Measurements from ENCODE around the gene TFEB. TPM values are rescaled to one million over a fixed set of nuclear protein-coding genes. Genes with fewer than 3 reads are reported as not detected.

TFEB gene
- polyA plus RNA-seq, 1 experiment = 3.9 TPM

- DNase-seq (ENCODE audit: low read depth, low spot score) = no peak
- Histone ChIP-seq H3K4me3 (ENCODE audit: low read depth, low read length) (no peak overlapping the region), H3K27me3 (ENCODE audit: control insufficient read depth, insufficient read depth, low read length) (no peaks in the 10 kb centered on the region), H3K27ac (ENCODE audit: low read depth, low read length) (no peak overlapping the region), H3K9me3 (ENCODE audit: control insufficient read depth, insufficient read depth, low read length) (no peaks in the 10 kb centered on the region; the same call in 1 of the 2 replicates)
- ChIA-PET POLR2A (no interaction called here), CTCF (interaction anchor here (1.3 to 3.6 kb wide), 4 partner anchors 16 to 321 kb away, joined by 4 to 27 read pairs (median 10); no protein-coding TSS in a partner anchor)
- TF ChIP-seq, protein P1, sequence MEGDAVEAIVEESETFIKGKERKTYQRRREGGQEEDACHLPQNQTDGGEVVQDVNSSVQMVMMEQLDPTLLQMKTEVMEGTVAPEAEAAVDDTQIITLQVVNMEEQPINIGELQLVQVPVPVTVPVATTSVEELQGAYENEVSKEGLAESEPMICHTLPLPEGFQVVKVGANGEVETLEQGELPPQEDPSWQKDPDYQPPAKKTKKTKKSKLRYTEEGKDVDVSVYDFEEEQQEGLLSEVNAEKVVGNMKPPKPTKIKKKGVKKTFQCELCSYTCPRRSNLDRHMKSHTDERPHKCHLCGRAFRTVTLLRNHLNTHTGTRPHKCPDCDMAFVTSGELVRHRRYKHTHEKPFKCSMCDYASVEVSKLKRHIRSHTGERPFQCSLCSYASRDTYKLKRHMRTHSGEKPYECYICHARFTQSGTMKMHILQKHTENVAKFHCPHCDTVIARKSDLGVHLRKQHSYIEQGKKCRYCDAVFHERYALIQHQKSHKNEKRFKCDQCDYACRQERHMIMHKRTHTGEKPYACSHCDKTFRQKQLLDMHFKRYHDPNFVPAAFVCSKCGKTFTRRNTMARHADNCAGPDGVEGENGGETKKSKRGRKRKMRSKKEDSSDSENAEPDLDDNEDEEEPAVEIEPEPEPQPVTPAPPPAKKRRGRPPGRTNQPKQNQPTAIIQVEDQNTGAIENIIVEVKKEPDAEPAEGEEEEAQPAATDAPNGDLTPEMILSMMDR (IDR thresholded peaks at IDR 0.05; ENCODE audit: low read depth, low read length) = no peak
Measured at GRCh38 chr6:41689171-41690008, 46.0 kb downstream of the TFEB start.

DNA sequence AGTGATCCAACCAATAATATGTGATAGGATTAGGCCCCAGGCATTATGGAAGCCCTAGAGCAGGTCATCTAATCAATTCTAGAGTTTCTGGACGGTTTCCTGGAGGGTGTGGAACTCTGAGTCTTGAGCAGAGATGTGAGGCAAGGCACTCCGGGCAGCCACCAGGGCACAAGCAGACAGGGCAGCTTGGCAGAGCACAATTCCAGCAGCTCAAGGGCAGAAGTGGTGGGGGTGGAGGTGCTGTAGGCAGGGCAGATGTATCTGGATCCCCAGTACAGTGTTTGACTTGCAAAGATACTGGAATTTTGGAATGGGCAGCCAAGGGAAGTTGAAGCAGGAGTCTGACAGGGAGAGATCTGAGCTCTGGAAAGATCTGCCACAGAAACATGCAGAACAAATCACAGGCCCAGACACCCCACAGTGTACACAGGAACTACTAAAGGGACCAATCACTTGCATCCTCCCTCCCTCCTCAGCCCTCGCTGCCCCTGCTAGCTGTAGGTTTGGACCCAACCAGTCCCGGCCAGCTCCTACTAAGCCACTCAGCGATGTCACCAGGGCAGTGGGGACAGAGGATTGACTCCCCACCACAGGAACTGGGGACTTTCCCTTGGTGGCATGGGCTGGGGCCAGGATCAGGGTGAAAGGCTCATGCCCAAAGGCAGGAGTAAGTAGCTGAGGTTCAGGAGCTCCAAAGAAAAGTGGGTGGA lies 47.0 kb downstream of the TFEB start:
- no peaks in the 10 kb centered on the region for H3K27me3 ChIP-seq (ENCODE audit: control insufficient read depth, insufficient read depth, low read length)
- no peak overlapping the region for H3K27ac ChIP-seq (ENCODE audit: low read depth, low read length)
- no peak for DNase-seq (ENCODE audit: low read depth, low spot score)
- CTCF ChIA-PET = interaction anchor here (1.1 to 3.6 kb wide), 6 partner anchors 18 to 368 kb away, joined by 3 to 27 read pairs (median 5); no protein-coding TSS in a partner anchor
- TF ChIP-seq, protein P1 (IDR thresholded peaks at IDR 0.05; ENCODE audit: low read depth, low read length) = no peak
- POLR2A ChIA-PET = no interaction called here
- H3K4me3 ChIP-seq (ENCODE audit: low read depth, low read length) = no peak overlapping the region
- H3K9me3 ChIP-seq (ENCODE audit: control insufficient read depth, insufficient read depth, low read length) = no peaks in the 10 kb centered on the region; the same call in 1 of the 2 replicates

GRCh38 chr6:41687501-41688175 lies 47.8 kb downstream of the TFEB start:
- TF ChIP-seq, protein P1 (IDR thresholded peaks at IDR 0.05; ENCODE audit: low read depth, low read length) = no peak
- CTCF ChIA-PET = interaction anchor here (1.1 to 5.1 kb wide), 5 partner anchors 85 to 368 kb away, joined by 3 to 135 read pairs (median 6); no protein-coding TSS in a partner anchor
- no peak overlapping the region for H3K4me3 ChIP-seq (ENCODE audit: low read depth, low read length)
- H3K9me3 ChIP-seq (ENCODE audit: control insufficient read depth, insufficient read depth, low read length) = no peaks in the 10 kb centered on the region; the same call in 1 of the 2 replicates
- POLR2A ChIA-PET = no interaction called here
- no peak for DNase-seq (ENCODE audit: low read depth, low spot score)
- no peak overlapping the region for H3K27ac ChIP-seq (ENCODE audit: low read depth, low read length)
- no peaks in the 10 kb centered on the region for H3K27me3 ChIP-seq (ENCODE audit: control insufficient read depth, insufficient read depth, low read length)

DNA sequence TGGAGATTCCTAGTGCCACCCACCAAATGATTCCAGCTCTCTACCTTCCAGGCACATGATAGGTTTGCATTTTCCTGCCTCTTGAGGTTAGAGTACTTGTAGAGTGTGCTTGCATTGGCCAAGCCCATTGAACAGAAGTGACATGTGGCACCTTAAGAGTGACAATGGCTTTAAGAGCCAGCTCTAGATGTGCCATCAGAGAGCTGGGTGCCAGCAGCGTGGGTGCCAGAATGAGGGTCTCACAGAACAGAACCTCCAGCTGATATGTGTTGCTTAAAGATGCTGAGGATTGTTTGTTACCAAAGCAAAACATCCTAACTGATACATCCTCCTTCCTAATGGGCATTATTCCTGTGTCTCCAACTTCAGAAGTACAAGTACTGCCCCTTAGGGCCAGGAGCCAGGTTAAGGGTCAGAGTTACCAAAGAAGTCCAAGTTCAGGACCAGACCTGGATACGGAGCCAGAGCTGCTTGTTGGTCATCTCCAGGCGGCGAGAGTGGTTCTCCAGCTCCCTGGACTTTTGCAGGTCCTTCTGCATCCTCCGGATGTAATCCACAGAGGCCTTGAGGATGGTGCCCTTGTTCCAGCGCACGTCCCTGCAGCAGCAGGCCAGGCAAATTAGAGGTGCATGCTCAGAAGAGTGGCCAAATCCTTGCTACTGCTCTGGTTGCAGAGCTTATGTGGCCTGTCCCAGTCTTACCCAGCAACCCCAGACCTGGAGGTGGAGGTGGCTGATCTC lies 49.6 kb downstream of the TFEB start:
- CTCF ChIA-PET = interaction anchor here (1.1 to 5.1 kb wide), 5 partner anchors 9 to 318 kb away, joined by 3 to 135 read pairs (median 50); no protein-coding TSS in a partner anchor
- H3K27ac ChIP-seq (ENCODE audit: low read depth, low read length) = no peak overlapping the region
- H3K4me3 ChIP-seq (ENCODE audit: low read depth, low read length) = no peak overlapping the region
- H3K9me3 ChIP-seq (ENCODE audit: control insufficient read depth, insufficient read depth, low read length) = no peaks in the 10 kb centered on the region; the same call in 1 of the 2 replicates
- H3K27me3 ChIP-seq (ENCODE audit: control insufficient read depth, insufficient read depth, low read length) = no peaks in the 10 kb centered on the region
- no peak for DNase-seq (ENCODE audit: low read depth, low spot score)
- TF ChIP-seq, protein P1 (IDR thresholded peaks at IDR 0.05; ENCODE audit: low read depth, low read length) = no peak
- POLR2A ChIA-PET = no interaction called here
